Measurements from ENCODE around the gene CTNNA2.

Gene CTNNA2

DNA sequence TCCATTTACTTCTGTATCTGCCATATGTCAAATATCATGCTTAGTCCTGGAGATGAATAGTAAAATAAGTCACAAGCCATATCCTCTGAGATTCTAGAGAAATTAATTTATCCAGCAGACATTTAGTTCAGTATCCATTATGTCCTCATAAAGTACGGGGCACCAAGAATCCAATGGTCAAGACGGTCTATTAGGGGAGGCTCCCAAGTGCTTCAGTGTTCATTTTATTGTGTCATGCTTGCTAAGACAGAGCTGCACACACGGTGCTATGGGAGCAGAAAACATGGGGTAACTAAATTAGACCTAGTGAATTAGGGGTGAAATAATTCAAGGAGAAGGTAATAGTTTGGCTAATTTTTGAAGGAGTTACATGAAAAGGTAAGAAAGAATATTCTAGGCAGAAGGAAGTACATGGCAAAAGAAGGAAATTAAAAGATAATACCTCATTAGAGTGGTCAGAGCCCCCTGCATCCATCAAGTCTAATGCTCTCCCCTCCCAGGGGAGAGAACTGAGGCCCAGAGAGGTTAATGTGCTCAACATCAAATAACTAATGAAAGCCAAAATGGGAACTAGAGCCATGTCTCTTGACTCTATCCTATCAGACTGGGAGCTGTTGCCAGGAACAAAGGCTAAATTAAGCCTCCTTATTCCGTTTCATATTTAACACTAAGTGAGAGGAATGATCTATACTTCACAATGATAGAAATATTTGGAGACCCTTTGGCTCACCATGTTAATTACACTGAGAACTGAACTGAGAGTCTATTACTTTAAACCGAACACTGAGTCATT lies 433.0 kb downstream of the CTNNA2 start:
- DNase-seq: no peak
- H3K9me3 Mint-ChIP-seq: no peaks in the 10 kb centered on the region
- H3K4me1 Mint-ChIP-seq: no peaks in the 10 kb centered on the region
- no peak overlapping the region for H3K4me3 Mint-ChIP-seq
- no peak for ATAC-seq (replicated peaks)
- no peaks in the 10 kb centered on the region for H3K27me3 Mint-ChIP-seq
- H3K36me3 Mint-ChIP-seq: no peaks in the 10 kb centered on the region
- no peak overlapping the region for H3K27ac Mint-ChIP-seq

DNA sequence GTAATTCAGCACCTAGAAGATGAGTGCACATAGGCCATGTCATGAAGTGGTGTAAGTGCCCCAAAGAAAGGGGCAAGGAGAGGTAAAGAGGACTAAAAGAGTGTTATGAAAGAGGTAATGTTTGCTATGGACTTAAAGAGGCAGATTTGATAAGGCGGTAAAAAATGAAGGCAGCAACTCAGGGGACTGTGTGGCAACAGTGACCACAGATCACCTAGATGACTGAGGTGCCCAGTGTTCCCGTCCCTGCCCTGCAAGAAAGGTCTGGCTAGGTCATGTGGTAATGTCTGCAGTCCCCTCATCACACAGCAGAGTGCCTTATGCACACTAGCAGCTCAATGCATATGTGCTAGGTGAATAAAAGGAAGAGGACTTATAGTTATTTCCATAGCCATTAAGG lies 434.9 kb downstream of the CTNNA2 start:
- Mint-ChIP-seq H3K27me3 (no peaks in the 10 kb centered on the region), H3K9me3 (no peaks in the 10 kb centered on the region), H3K4me3 (no peak overlapping the region), H3K36me3 (no peaks in the 10 kb centered on the region), H3K4me1 (no peaks in the 10 kb centered on the region), H3K27ac (no peak overlapping the region)
- no peak for ATAC-seq (replicated peaks)
- no peak for DNase-seq

DNA sequence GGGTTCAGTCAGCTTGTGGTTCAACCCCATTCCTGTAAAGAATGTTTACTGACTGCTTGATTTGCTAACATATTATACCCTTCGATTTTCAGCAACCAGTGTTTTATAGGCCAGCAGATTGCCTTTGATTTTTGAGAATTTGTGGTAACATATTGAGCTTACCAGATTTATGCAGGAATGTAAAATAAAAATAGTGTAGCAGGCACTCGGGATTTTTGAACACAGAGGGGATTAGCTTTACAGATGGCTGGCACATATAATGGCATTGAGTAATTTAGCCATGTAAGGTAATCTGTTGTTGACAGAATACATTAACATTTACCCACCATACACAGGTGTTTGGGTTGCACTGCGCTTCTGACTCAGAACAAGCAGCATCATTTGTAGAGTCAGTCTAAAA lies 437.7 kb downstream of the CTNNA2 start:
- H3K9me3 Mint-ChIP-seq: no peaks in the 10 kb centered on the region
- no peaks in the 10 kb centered on the region for H3K4me1 Mint-ChIP-seq
- DNase-seq (no peak), ATAC-seq (replicated peaks) (no peak)
- no peak overlapping the region for H3K4me3 Mint-ChIP-seq
- no peaks in the 10 kb centered on the region for H3K27me3 Mint-ChIP-seq
- no peak overlapping the region for H3K27ac Mint-ChIP-seq
- H3K36me3 Mint-ChIP-seq: no peaks in the 10 kb centered on the region

DNA sequence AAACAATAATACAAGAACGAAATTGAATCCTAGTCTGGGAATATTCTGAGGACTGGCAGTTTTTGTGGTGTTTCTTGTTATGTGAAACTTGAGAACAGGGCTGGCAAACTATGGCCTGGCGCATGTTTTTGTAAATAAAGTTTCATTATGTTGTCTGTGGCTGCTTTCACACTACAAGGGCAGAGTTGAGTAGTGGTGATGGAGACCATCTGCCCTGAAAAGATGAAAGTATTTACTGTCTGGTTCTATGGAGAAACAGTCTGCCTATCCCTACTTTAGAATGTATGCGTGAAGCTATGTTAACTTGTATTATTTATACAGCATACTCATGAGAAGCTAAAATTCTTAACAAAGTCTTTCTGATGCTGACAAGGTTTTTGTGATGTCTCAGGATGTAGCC lies 439.8 kb downstream of the CTNNA2 start:
- no peaks in the 10 kb centered on the region for H3K9me3 Mint-ChIP-seq
- H3K4me3 Mint-ChIP-seq: no peak overlapping the region
- DNase-seq: no peak
- H3K4me1 Mint-ChIP-seq: no peaks in the 10 kb centered on the region
- no peaks in the 10 kb centered on the region for H3K36me3 Mint-ChIP-seq
- no peaks in the 10 kb centered on the region for H3K27me3 Mint-ChIP-seq
- ATAC-seq (replicated peaks): no peak
- no peak overlapping the region for H3K27ac Mint-ChIP-seq

DNA sequence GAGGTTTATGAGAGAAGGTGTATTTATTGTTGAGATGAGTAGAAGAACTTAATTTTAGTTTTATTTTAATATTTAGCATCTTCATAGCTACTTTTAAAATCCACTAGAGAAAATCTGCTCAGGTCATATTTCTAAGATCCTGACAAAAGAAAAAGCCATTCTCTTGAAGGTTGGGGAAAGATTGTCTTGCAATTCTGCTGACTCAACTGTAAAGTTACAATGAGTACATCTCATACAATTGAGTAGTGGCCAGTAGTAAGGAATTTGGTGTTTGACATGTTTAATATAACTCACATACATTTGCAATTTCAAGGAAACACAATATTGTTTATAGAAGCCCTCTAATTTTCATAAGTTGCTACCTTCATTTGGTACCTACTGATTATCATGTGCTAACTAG lies 447.2 kb downstream of the CTNNA2 start:
- ATAC-seq (replicated peaks): no peak
- DNase-seq: no peak
- Mint-ChIP-seq H3K4me3 (no peak overlapping the region), H3K27ac (no peak overlapping the region), H3K9me3 (no peaks in the 10 kb centered on the region), H3K36me3 (no peaks in the 10 kb centered on the region), H3K4me1 (no peaks in the 10 kb centered on the region), H3K27me3 (no peaks in the 10 kb centered on the region)

DNA sequence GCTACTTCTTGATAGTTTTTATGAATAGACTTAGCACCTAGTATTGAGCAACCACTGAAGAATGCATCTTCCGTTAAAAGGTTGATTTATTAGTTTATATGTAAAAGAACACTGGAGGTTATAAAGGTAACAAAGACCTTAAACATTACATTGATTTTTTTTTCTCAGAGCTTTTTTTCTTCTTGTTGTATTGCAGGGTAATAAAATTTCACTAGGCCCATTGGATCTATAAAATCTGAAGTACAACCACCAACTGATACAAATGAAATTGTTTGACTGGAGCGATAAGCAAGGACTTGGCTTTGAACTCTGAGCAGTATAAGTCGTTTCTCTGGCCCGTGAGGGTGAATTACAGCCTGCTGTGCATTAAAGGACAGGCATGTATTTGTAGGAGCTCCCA lies 447.7 kb downstream of the CTNNA2 start:
- no peaks in the 10 kb centered on the region for H3K4me1 Mint-ChIP-seq
- DNase-seq: no peak
- H3K9me3 Mint-ChIP-seq: no peaks in the 10 kb centered on the region
- H3K4me3 Mint-ChIP-seq: no peak overlapping the region
- H3K36me3 Mint-ChIP-seq: no peaks in the 10 kb centered on the region
- ATAC-seq (replicated peaks): no peak
- H3K27me3 Mint-ChIP-seq: no peaks in the 10 kb centered on the region
- H3K27ac Mint-ChIP-seq: no peak overlapping the region

DNA sequence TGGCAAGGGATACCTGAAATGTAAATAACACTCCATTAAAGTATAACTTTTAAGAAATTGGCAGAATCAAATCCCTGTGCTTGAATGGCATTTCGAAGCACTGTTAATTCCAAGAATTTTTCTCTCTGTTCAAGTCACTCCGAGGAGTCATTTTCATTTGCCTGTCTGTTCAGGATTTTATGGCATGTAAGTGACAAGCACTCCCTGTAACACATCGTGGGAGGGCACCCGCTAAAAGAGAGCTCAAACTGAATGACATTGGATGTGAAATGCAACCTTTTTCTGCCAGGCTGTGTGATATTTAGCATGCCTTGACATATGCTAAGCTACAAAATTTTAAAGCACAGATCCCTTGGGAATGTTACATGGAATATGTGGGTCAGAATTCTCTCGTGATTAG lies 452.1 kb downstream of the CTNNA2 start:
- Mint-ChIP-seq H3K27me3 (no peaks in the 10 kb centered on the region), H3K4me1 (no peaks in the 10 kb centered on the region), H3K36me3 (no peaks in the 10 kb centered on the region), H3K27ac (no peak overlapping the region), H3K9me3 (peaks cover 0 to 2% of the 10 kb centered on the region in 2 donors), H3K4me3 (no peak overlapping the region)
- ATAC-seq (replicated peaks) (no peak), DNase-seq (no peak)

DNA sequence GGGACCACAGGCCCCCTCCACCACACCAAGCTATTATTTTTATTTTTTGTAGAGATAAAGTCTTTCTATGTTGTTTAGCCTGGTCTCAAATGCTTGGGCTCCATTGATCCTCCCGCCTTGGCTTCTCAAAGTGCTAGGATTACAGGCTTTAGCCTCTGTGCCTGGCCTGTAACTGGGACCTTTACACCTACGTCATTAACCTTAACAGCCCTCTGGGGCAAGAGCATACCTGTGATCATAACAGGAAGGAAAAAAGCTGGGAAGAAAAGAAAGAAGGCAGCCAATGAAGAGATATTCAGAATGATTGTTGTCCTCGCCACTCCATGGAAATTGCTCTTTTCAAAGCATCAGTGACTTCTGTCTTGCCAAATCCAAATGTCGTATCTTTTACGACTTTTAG lies 453.5 kb downstream of the CTNNA2 start:
- no peak for DNase-seq
- Mint-ChIP-seq H3K4me3 (no peak overlapping the region), H3K9me3 (peaks cover 0 to 2% of the 10 kb centered on the region in 2 donors), H3K27ac (no peak overlapping the region), H3K27me3 (no peaks in the 10 kb centered on the region), H3K4me1 (no peaks in the 10 kb centered on the region), H3K36me3 (no peaks in the 10 kb centered on the region)
- no peak for ATAC-seq (replicated peaks)

DNA sequence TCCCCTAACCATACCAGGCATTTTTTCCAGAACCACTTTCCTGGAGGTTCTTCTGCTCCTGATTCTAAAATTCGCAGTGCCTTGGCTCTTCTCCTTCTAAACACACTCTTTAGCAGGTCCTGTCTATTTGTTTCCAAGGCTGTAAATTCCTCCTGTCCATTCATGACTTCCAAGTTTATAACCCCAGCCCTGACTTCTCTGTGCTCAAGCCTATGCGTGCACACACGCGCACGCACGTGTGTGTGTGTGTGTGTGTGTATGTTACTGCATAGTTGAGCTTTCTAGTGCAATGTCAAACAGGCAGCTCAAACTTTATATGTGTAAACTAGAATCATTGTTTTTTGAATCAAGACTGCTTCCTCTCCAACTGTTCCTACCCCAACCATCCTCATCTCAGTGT lies 454.0 kb downstream of the CTNNA2 start:
- no peak overlapping the region for H3K27ac Mint-ChIP-seq
- ATAC-seq (replicated peaks) (no peak), DNase-seq (no peak)
- no peaks in the 10 kb centered on the region for H3K36me3 Mint-ChIP-seq
- H3K27me3 Mint-ChIP-seq: no peaks in the 10 kb centered on the region
- no peak overlapping the region for H3K4me3 Mint-ChIP-seq
- peaks cover 0 to 2% of the 10 kb centered on the region in 2 donors for H3K9me3 Mint-ChIP-seq
- H3K4me1 Mint-ChIP-seq: no peaks in the 10 kb centered on the region

DNA sequence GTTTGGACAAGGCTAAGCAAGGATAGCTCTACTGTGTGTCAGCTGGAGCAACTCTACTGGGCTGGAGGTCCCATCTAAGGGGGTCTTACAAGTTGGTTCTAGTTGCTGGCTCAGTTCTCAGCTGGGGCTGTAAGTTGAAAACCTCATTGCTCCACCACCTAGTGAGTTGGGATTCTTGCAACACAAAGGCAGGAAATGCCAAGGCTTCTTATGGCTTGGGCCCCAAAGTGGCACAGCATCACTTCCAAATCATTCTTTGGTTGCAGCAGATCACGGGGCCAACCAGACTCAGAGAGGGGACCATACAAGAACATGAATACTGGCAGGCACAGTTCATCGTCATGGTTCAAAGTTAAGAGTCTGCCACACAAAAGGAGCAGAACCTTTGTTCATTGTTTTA lies 459.0 kb downstream of the CTNNA2 start:
- no peak for DNase-seq

DNA sequence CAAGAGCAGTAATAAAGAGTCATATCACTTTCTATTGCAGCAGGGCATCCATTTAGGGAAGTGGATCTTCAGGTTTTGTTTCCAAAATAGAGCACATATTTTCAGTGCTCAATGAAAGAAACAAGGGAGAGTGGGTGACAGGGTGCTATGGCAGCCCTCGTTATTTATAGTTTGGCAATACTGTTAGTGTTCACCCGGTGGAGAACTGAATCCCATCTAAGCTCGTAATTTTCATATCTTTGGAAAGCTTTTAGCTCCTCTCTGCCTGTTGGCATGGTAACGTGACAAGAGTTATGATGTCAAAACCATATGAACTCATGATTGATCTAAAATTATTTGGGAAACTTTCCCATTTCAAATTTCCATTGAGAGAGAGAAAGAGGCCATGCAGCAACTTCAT lies 459.8 kb downstream of the CTNNA2 start:
- Mint-ChIP-seq H3K27me3 (no peaks in the 10 kb centered on the region), H3K36me3 (no peaks in the 10 kb centered on the region), H3K4me3 (no peak overlapping the region), H3K4me1 (no peaks in the 10 kb centered on the region), H3K9me3 (peaks cover 0 to 5% of the 10 kb centered on the region in 2 donors), H3K27ac (no peak overlapping the region)
- ATAC-seq (replicated peaks) (no peak), DNase-seq (no peak)

More for the DNA sequence above, 459.0 kb downstream of the CTNNA2 start:
- Mint-ChIP-seq H3K4me3 (no peak overlapping the region), H3K9me3 (peaks cover 0 to 5% of the 10 kb centered on the region in 2 donors), H3K4me1 (no peaks in the 10 kb centered on the region), H3K36me3 (no peaks in the 10 kb centered on the region), H3K27ac (no peak overlapping the region), H3K27me3 (no peaks in the 10 kb centered on the region)
- no peak for ATAC-seq (replicated peaks)

DNA sequence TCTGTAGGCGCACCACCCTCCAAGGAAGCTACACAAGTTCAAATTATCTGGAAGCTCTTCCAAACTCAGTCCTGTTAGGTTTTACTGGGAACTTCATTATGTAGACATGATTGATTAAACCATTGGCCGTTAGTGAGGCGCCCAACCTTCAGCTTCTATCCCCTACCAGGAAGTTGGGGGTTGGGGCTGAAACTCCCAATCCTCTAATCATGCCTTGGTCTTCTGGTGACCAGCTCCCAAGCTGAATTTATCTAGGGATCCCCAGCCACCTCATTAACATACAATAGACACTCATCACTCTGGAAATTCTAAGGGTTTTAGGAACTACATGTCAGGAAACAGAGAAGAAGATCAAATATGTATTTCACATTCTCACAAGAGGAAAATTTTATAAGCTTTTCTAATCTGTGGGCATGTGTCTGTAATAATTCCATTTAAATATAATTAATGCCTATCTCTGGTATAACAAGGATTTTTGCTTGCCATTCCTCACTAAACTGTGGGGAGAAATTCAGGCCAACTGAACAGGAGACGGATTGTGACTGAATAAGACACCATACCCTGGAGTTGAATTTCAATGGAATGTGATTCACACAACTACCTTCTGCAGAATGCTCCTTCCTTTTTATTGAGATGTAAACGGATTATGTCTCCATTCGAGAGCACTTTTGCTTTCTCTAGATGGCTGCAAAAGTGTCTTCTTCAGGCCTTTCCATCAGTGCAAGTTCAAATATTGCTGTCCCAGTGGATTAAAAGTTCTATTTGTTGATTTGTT lies 463.1 kb downstream of the CTNNA2 start:
- no peak for DNase-seq
- H3K27me3 Mint-ChIP-seq: no peaks in the 10 kb centered on the region
- no peaks in the 10 kb centered on the region for H3K36me3 Mint-ChIP-seq
- H3K9me3 Mint-ChIP-seq: peaks cover 0 to 3% of the 10 kb centered on the region in 2 donors
- H3K4me3 Mint-ChIP-seq: no peak overlapping the region
- H3K4me1 Mint-ChIP-seq: no peaks in the 10 kb centered on the region
- no peak overlapping the region for H3K27ac Mint-ChIP-seq
- no peak for ATAC-seq (replicated peaks)

DNA sequence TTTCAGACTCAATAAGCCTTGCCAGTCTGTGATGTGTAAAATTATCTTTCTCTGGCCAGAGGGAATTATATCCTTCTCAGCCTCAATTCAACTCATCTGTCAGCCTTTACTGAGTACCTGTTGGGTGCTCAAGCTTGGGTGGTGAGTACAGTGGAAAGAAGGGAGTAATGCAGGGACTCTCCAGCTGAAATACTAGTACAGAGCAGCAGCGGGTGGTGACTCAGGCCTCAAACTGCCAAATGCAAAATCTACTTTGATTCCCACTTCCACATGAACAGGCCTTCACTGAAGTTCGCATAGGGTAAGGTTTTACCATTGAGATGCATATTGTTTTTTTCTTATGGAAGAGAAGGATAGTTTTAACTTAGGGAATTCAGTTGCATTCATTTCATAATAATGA lies 464.9 kb downstream of the CTNNA2 start:
- Mint-ChIP-seq H3K4me1 (no peaks in the 10 kb centered on the region), H3K27ac (no peak overlapping the region), H3K9me3 (peaks cover 0 to 3% of the 10 kb centered on the region in 2 donors), H3K4me3 (no peak overlapping the region), H3K36me3 (no peaks in the 10 kb centered on the region), H3K27me3 (no peaks in the 10 kb centered on the region)
- ATAC-seq (replicated peaks): no peak
- no peak for DNase-seq

DNA sequence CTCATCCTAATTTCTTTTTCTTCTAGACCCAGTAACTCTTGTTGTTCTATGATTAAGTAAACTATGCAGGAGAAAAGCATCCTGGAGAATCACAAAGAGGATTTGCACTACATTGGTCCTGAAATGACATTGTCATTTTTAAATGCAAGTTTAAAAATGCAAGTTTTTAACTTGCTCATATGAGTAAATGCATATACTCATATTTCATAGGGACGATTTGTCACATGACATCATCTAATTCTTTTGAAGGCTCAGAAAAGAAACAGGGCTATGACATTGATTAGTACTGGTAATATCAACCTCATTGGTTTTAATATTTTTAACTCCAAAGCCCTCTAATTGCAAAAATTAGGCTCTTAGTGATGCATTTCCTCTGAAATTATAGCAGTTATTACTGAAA lies 467.3 kb downstream of the CTNNA2 start:
- no peak for DNase-seq
- H3K27me3 Mint-ChIP-seq: no peaks in the 10 kb centered on the region

DNA sequence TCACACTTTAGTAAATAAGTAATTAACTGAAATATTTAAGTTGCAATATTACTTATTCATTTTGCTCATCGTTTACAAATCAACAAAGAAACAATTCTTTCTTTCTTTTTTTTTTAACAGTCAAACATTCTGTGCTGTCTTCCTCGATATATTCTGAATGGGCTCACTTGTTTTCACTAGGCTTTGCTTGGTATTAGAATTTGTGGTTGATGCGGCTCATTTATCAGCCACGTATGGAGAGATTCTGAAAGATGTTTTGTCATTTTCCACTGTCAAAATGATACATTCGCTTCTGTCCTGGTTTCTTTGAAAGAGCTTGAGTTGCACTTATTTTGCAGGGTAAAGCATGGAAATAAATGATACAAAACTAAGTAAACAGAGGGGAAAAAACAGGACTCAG lies 468.0 kb downstream of the CTNNA2 start:
- Mint-ChIP-seq H3K27ac (no peak overlapping the region), H3K9me3 (no peaks in the 10 kb centered on the region), H3K4me1 (no peaks in the 10 kb centered on the region), H3K36me3 (no peaks in the 10 kb centered on the region), H3K27me3 (no peaks in the 10 kb centered on the region), H3K4me3 (no peak overlapping the region)
- no peak for DNase-seq
- no peak for ATAC-seq (replicated peaks)

More for the DNA sequence above, 467.3 kb downstream of the CTNNA2 start:
- Mint-ChIP-seq H3K27ac (no peak overlapping the region), H3K9me3 (no peaks in the 10 kb centered on the region), H3K36me3 (no peaks in the 10 kb centered on the region), H3K4me1 (no peaks in the 10 kb centered on the region), H3K4me3 (no peak overlapping the region)
- ATAC-seq (replicated peaks): no peak

Measured in stimulated activated naive B cell treated with anti-CD40 and anti-IgM and Interleukin-4, amounts not matched to agents 10 μg/mL and 1 μg/mL and 100 μg/mL, for 72 hours (primary cell).